22Rv1 (cell line): ENCODE measurements around the gene NFXL1.

Source experiments
- ZFX ChIP-seq: fragments of 450-650 bp; IDR thresholded peaks from 2 replicates; pipeline ENCODE4 v1.6.1; 2017; ENCODE audit warnings: antibody characterized with exemption, borderline replicate concordance
- TF ChIP-seq, protein P1 (sequence below): fragments of 450-650 bp; IDR thresholded peaks from 2 replicates; pipeline ENCODE4 v1.5.1; 2017; ENCODE audit warnings: mild to moderate bottlenecking

DNA sequence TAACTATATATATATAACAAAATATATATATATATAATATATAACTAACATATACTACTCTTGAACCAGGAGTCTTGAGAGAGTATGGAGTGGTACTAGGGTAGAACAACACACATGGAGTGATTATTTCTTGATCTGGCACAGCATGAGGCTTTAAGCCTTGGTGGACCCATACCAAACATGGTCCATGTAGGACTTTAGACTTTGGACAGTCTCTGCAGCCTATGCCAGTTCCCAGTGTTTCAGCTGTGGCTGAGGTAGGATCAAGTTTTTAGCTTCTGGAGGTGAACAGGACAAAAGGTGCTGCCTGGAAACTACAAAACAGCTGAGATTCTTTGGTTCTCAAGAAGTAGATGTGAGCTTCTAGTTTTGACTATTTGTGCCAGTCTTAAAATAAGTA lies 97.1 kb downstream of the NFXL1 start:
- TF ChIP-seq, protein P1, sequence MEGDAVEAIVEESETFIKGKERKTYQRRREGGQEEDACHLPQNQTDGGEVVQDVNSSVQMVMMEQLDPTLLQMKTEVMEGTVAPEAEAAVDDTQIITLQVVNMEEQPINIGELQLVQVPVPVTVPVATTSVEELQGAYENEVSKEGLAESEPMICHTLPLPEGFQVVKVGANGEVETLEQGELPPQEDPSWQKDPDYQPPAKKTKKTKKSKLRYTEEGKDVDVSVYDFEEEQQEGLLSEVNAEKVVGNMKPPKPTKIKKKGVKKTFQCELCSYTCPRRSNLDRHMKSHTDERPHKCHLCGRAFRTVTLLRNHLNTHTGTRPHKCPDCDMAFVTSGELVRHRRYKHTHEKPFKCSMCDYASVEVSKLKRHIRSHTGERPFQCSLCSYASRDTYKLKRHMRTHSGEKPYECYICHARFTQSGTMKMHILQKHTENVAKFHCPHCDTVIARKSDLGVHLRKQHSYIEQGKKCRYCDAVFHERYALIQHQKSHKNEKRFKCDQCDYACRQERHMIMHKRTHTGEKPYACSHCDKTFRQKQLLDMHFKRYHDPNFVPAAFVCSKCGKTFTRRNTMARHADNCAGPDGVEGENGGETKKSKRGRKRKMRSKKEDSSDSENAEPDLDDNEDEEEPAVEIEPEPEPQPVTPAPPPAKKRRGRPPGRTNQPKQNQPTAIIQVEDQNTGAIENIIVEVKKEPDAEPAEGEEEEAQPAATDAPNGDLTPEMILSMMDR = no peak
- TF ChIP-seq ZFX = no peak
